HG03460 (cell line): ENCODE data around the gene VSIG10L.

Experiments used
- ATAC-seq: cut with Tn5 transposase; IDR thresholded peaks from one replicate; pipeline ENCODE4 v1.9.1; 2021; ENCODE audit not compliant: unreplicated experiment

VSIG10L gene

GRCh38 chr19:51365965-51366388 is 24.0 kb upstream of the VSIG10L start, which contains the start of gene ETFB:
Gene ETFB (minus strand): TSS chr19:51366388. CDS start chr19:51366326, 62 bp downstream.
- no peak for ATAC-seq

DNA sequence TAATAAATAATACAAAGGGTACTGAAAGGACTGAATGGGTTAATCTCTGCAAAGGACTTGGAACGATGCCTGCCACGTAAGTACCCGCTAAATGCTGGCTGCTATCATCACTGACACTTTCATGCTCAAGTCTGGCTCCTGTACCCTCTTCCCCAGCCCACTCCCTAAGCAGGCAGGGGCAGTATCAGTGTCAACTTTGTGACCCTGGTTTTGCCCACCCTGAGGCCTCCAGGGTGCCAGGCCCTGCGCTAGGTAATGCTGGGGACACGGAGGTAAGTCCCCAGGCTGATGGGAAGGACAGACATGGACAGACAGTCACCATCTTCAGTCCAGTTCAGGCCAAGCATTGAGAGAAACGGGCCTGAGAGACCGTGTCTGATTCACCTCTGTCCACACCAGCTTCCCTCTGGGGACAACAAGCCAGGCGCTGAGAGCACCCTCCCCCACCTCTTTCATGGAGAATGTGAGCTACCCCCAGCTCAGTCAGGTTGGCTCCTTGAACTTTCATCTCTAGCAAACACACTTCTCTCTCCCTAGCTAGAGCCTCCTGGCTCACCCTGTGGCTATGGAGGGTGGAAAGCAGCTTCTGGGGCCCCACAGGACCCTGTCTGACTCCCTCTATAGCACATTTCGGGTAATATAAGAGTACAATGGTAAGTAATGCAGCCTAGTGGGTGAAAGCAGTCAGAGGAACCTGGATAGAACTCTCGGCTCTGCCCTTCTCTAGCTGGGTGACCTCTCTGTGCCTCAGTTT is 23.4 kb upstream of the VSIG10L start:
- ATAC-seq, result no peak

- no peak for ATAC-seq
These were observed 22.5 kb upstream of the VSIG10L start for GRCh38 chr19:51364200-51365106.

DNA sequence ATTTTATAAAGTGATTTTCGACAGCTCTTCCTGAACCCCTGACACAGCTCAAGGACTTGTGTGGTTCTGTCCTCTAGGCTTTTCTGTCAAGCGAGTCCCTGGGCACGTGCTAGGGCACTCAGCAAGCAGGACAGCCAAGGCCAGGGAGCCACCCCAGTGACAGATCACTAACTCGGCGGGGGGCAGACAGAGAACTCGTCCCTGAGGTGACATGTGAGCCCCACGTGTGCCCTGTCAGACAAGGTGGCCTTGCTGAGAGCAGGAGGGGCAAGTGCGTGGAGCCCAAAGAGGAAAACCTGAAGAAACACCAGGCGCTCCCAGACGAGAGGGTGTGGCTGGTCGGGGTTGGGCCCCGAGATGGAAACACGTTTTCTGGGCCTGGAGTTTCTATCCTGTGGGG is 19.3 kb upstream of the VSIG10L start:
- no peak for ATAC-seq

GRCh38 chr19:51359294-51359693 is 17.4 kb upstream of the VSIG10L start:
- no peak for ATAC-seq

DNA sequence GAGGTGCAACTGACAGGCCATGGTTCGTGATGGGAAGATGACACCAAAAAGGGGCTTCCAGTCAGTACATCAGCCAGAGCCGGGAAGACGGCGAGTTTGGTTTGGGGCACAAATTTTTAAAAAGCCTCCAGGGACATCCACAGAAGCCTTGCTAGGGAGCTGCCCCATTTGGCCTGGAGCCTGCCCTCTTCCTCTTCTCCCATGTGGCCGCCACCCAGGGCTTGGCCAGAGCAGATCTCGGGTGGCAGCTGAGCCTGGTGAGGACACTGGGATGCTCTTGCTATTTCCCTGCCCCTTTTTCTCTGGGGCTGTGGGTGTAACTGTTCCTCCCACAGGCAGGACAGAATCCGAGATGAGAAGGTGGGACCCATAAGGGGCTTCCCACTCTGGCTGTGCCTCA is 16.0 kb upstream of the VSIG10L start:
- no peak for ATAC-seq

DNA sequence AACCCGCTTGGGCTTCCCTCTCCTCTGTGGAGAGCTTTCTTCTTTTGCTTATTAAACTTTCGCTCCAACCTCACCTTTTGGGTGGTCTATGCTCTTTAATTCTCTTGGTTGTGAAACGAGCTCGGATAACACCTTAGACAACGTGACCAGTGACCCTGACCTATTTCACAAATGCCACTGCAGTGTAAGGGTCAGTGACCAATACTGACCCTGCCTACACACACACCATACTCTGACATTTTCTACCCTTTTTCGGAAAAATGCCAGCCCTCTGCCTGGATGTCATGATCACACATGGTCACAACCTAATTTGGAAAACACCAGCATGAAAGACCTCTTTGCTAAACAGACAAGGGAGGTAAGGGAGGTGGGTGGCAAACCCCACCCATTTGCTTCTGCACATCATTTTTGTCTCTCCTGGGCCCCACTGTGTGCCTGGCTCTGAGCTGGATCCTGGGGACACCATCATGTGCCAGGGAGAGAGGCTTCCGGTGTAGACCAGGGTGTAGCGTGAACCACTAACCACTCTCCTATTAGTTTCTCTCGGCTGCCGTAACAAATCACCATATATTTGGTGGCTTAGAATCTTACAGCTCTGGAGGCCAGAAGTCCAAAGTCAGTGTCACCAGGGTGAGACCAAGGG is 14.3 kb upstream of the VSIG10L start:
- ATAC-seq, result no peak

- ATAC-seq, result no peak
These were observed 12.8 kb upstream of the VSIG10L start for GRCh38 chr19:51354742-51355148.

DNA sequence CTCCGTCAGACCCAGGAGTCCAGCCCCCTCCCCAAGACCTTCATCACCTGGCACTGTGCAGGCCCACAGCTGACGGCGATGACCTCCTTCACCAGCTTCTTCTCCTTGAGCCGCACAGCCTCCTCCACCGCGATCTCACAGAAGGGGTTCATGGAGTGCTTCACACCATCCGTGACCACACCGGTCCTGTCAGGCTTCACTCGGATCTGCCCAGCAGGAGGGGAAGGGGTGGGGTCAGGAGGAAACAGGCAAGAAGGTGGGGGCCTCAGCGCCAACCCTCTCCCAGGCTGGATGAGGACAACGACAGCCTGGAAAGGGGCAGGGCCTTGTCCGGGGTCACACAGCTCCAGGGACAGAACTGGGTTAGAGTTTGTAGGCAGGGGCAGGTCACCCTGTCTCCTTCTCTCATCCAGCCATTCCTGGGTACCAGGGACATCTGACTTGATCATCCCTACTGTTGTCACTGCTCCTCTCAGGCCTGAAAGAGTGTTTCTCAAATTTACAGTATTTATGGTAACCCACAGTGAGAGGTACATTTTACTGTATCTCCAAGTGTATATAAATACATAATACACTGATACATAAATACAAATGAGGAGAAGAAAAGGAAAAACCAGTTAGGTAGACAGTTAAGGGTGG is 12.3 kb upstream of the VSIG10L start:
- no peak for ATAC-seq

- no peak for ATAC-seq
These were observed 10.9 kb upstream of the VSIG10L start for GRCh38 chr19:51352783-51353360.

GRCh38 chr19:51351266-51351990 is 9.5 kb upstream of the VSIG10L start:
- ATAC-seq, result no peak

DNA sequence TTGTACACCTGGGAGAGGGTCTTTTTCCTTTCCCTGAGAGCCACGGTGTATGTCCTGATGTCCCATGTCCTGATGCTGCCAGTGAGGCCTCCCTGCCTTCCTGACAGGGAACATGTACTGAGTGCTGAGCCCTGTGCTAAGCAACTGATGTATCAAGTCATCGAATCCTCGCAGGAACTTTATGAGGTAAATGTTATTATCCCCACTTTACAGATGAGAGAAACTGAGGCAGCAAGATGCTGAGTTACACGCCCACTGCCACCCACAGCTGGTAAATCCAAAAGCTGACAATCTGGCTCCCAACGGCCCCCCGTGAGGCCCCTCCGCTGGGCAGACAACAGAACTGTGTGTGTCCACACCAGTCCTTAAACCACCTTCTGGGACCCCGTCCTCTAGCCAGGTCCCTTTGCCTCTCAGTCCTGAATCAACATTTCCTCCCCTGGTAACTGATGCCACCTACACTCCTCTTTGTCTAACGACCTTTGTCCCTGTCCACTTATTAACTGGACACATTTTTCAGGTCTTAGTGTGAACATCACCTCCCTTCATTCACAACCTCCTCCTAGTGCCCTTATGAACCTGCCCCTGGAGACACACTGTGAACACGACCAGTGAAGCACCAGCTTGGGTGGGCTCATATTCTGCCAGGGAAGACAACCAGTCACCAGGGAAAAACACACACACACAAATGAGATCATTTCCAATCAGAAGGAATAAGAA is 5.4 kb upstream of the VSIG10L start:
- no peak for ATAC-seq

DNA sequence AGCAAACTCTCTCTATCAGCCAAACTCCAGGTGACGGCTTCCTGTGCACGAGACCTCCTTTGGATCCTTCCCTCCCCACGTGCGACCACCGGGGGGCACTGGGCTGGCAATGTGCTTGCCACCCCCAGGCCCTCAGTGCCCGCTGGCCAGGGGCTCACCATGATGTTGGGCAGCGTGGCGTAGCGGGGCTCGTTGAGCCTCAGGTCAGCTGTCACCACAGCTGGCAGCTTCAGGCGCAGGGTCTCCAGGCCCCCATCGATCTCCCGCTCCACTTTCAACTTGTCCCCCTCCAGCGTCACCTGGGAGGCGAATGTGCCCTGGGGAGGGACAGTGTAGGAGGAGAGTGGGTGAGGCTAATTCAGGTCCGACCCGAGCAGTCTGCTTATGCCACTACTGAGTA is 4.8 kb upstream of the VSIG10L start:
- ATAC-seq, result no peak

DNA sequence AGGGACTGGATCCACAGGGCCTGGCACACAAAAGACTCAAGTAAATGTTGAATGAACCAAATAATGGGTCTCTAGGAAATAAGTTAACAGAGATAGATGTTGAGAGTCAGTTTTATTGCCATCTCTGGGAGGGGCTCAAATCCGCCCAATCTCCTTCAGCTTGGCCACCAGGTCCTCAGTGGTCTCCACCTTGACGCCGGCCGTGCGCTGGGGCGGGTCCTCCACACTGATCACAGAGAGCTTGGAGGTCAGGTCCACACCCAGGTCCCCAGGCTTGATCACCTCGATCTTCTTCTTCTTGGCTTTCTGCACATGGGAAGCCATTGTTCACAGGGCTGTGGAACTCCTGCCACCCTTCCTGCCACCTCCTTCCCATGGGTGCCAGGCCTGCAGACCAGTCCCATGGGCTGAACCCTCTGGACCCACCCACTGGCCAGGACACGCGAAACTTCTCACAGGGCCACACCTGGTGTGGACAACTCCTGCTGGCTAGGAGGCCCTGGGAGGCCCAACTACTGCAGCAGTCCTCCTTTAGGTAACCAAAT is 3.2 kb upstream of the VSIG10L start:
- ATAC-seq, result no peak

GRCh38 chr19:51342631-51343569 is 961 bp upstream of the VSIG10L start:
- ATAC-seq, result no peak

DNA sequence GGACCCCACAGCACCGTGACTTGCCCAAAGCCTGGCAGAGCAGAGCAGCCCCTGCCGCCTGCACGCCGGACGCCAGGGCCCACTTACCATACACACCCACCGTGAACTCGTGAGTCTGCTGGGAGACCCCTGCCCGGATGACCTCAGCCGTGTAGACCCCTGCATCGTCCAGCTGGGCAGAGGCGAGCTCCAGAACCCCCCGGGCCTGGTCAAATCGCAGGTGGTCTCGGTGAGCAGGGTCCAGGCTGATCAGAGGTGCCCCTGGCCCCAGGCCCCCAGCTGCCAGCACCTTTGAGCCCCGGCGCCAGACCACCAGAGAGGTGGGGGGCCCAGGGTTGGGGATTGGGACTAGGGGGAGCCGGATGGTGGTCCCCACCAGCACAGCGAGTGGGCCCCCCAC is 873 bp downstream of the VSIG10L start:
- no peak for ATAC-seq

DNA sequence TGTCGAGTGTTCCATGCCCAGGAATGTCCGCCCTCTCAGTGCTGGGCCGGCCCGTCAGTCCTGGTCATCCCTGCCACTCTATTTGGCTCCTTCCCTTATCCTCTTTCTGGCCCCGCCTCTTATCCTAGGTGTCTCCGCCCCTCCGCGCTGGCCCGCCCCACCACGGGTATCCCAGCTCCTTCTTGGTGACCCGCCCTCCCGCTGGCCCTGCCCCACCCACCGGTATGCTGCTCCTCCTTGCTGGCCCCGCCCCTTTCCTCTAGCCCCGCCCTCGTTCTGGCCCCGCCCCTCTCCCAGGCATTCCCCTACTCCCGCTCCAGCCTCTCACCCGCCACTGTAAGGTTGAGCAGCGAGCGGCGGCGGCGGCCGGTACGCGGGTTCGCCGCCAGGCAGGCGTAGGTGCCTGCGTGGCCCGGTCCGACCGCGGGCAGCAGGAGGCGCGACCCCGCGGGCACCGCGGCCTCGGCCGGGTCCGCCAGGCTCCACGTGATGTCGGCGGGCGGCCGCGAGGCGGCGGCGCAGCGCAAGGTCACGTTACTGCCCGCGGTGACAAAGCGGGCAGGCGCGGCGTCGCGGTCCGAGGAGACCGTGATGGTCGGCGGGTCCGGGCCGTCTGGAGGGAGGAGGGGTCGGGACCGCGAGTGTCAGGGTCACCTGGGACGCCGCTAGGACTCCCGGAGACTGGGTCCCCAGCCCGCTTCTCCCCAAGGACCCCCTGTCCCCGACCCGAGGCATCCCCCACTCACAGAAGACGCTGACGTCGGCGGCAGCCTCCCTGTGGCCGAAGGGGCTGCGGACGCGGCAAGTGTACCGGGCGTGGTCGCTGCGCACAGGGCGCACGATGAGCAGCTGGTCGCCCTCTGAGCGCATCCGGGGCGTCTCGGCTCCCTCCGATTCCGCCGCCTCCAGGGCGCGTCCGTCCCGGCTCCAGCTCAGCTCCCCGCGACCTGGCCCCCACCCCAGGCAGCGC is 2.0 kb downstream of the VSIG10L start:
- peak; percentile 51 for ATAC-seq
